GM18858 (cell line): Measurements from ENCODE around the gene RNF186.
"Not testable (repeated sequence)": the region's sequence is repeated elsewhere in the genome, so short reads cannot be mapped to it uniquely, and the experiment has no call there.

Experiments used
- ATAC-seq: cut with Tn5 transposase; IDR thresholded peaks from one replicate; pipeline ENCODE4 v1.9.1; 2021; ENCODE audit not compliant: unreplicated experiment

Gene RNF186, protein sequence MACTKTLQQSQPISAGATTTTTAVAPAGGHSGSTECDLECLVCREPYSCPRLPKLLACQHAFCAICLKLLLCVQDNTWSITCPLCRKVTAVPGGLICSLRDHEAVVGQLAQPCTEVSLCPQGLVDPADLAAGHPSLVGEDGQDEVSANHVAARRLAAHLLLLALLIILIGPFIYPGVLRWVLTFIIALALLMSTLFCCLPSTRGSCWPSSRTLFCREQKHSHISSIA

DNA sequence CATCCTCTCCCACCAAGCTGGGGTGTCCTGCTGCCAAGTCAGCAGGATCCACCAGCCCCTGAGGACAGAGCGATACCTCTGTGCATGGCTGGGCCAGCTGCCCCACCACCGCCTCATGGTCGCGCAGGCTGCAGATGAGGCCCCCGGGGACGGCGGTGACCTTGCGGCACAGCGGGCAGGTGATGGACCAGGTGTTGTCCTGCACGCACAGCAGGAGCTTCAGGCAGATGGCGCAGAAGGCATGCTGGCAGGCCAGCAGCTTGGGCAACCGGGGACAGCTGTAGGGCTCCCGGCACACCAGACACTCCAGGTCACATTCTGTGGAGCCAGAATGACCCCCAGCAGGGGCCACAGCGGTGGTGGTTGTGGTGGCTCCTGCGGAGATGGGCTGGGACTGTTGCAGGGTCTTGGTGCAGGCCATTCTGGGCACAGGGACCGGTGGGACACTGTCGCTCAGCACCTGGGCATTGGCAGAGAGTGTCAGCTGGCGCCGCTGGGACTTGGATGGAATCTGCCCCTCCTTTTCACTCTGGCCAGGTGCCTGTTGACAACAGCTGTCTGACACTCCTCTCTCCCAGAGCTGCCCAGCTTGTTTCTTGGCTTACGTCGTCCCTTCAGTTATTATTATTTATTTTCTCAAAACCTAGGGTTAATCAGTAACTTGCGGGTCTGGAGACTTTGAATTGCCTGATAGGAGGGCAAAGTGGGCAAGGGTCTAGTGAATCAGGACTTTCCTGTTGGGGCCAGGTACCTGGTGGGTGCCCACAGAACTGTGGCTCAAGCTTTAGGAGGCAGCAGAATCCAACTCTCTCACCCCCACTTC, at the start of gene RNF186:
Gene RNF186 (minus strand): TSS at position 603 of the 823 bp plus-strand sequence. CDS start 182 bp downstream, at position 421.
- ATAC-seq: no peak

- ATAC-seq: no peak
These were observed 49.6 kb upstream of the RNF186 start for GRCh38 chr1:19864570-19865160.

DNA sequence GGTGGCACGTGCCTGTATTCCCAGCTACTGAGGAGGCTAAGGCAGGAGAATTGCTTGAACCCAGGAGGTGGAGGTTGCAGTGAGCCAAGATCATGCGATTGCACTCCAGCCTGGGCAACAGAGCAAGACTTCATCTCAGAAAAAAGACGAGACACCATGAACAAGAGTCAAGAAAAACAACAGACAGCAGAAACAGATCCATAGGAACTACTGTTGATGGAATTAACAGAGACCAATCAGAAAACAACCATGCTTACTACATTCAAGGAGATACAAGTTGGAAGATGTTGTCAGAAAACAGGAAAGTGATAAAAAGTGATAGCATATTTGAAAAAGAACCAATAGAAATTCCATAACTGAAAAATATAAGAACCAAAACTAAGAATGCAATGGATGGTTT, 47.9 kb upstream of the RNF186 start:
- no peak for ATAC-seq

DNA sequence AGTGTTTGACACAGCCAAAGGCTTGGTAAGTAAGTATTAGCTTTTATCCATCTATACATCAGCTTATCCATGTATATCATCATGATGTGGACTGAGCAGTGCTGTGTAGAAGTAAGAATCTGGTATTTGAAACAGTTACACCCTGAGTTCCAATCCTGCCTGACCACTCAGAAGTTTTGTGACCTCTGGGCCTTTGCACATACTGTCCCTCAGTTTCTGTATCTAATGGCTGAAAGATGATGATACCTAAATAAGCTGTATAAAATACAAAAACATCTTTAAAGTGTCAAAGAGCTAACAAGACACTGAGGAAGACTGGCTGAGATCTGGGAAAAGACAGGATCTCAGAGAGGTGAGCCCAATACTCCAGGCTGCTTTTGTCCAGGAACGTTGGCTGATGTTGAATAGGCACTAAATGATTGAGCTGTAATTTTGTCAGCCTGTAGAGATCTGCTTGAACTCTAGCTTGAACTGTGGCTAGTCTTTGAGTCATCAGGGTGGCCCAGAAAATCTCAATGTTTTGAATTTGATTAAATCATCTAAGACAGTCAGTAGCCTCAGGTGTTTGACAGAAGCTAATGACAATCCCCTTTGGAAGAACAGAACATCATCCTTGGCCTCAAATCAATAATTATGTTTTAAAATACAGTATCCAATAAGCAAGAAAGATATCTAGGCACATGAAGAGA, 46.9 kb upstream of the RNF186 start:
- ATAC-seq: no peak

GRCh38 chr1:19861034-19861433, 46.0 kb upstream of the RNF186 start:
- ATAC-seq: no peak

DNA sequence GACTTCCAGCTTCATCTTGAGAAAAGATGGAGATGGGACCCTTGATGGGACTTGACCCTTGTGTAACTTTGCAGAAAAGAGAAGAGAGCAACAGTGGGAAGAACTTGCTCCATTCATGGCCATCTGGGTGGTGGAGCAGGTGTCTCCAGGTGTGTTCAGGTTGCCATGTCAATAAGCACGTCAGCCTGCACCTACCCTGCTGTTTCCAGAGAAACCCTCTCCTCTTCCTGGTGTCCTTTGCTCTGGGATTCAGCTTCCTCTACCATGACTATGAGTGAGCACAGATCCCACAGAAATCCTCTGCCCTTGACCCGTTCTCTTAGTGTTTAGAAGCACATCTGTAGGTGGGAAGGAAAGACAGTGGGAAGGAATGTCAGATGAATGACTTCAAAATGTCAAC, 45.3 kb upstream of the RNF186 start:
- ATAC-seq: no peak

GRCh38 chr1:19859876-19860275, 44.8 kb upstream of the RNF186 start:
- ATAC-seq: no peak

- no peak for ATAC-seq
These were observed 43.8 kb upstream of the RNF186 start for GRCh38 chr1:19858893-19859292.

DNA sequence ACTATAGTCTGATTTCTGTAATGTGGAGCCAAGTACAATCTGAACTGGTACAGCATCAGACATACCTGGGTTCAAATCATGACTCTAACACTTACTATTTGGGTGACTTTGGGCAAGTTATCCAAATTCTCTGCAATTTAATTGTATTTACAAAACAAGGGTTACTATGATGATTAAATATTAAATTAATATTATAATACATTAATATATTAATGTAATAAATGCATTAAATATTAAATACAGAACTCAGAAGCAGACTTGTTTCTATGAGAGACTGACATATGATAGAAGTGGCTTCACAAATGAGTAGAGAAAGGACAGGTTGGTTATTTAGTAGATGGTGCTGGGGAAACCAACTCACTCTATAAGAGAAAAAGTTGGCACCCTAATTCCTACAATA, 39.8 kb upstream of the RNF186 start:
- ATAC-seq: no peak

- ATAC-seq: no peak
These were observed 37.0 kb upstream of the RNF186 start for GRCh38 chr1:19852036-19852435.

DNA sequence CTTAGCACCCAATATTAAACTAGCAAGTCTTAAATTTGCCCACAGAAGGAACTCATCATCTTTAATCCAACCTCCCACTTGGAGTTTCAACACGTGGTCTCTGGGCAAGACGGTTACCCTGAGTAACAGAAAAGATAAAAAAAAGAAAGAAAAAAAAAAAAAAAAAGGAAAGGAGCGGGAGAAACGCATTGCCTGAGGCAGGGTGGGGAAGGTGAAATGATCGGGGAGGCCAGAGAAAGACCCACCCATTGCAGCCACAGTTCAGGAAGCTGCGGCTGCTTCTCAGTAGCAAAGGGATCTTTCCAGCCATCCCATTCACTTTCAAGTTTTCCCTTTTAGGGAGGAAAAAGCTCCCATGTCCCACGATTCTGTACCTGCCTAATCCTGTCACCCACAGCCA, 35.1 kb upstream of the RNF186 start:
- ATAC-seq: no peak

DNA sequence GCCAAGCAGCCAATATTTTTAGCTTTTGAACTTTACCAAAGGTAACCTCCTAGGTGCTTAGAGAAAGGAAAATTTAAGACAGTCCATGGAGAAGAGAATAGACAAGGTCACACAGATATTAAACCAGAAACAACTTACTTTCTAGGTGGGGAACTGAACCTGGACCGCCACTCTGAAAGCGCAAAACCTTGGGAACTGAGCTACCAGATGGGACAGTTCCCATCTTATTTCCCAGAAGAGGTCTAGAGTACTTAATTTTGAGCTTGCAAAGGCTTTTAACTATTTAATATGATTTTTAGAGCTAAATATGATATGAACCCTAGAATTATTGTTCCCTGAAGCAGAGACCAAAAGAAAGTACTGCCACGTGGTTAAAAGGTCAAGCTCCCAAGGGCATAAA, 34.2 kb upstream of the RNF186 start:
- not testable (repeated sequence) for ATAC-seq

- not testable (repeated sequence) for ATAC-seq
These were observed 32.3 kb upstream of the RNF186 start for GRCh38 chr1:19847334-19847733.

DNA sequence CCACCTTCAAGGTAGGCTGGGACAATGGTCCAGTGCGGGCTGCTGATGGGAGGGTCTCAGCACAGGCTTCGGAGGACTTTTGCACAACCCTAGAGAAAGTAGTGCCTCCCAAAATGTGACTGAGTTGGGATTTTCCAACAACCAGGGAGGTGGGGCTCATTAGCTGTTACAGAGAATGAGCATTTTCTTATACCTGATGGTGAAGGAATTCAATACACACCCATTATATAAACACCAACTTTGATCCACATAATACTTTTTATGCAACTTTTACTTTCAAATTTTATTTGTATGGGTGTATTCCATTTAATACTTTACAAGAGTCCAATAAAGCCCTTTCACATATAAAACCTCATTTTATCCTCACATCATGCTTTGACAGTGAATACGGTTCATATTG, 31.3 kb upstream of the RNF186 start:
- ATAC-seq: no peak

DNA sequence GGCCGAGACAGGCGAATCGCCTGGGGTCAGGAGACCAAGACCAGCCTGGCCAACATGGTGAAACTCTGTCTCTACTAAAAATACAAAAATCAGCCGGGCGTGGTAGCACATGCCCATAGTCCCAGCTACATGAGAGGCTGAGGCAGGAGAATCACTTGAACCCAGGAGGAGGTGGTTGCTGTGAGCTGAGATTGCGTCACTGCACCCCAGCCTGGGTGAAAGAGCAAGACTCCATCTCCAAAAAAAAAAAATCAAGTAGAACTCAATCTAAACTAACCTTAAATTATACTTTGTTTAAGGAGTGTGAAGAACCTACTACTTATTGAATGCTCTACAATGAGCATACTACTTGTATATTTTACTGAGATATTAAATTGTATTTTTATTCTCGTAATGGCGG, 30.5 kb upstream of the RNF186 start:
- no peak for ATAC-seq

DNA sequence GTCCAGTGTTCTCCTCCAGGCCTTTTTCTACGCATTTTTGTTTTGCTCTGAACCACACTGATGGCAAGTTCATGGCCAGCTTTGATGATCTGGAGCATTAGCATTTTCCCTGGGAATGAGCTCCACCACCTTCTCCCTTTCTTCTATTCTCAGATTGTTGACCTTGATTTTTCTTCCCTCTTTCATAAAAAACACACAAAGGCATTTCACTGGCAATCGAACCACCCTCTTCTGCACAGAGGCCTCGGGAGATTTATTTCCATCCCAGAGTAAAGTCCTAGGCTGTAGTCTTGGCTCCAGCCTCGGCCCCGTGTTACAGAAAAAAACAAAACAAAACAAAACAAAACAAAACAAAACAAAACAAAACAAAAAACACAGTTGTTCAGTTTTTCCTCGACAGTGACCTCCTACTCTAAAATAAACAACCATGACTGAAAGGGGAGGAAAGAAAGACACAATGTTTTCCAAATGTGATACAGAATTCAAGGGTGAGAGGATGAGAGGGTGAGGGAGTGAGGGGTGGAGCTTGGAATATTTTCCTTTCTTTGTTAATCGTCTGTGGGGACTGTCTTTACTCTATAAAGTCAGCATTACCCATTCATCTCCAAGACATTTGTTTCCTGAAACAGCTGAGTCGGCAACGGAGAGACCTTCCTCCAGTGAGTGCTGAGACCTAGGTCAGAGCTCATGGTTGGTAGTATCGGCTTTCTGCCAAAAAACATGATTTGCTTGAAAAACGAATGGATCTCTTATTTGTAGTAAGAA, 29.8 kb upstream of the RNF186 start:
- no peak for ATAC-seq

- ATAC-seq: no peak
These were observed 25.1 kb upstream of the RNF186 start for GRCh38 chr1:19840228-19840627.

DNA sequence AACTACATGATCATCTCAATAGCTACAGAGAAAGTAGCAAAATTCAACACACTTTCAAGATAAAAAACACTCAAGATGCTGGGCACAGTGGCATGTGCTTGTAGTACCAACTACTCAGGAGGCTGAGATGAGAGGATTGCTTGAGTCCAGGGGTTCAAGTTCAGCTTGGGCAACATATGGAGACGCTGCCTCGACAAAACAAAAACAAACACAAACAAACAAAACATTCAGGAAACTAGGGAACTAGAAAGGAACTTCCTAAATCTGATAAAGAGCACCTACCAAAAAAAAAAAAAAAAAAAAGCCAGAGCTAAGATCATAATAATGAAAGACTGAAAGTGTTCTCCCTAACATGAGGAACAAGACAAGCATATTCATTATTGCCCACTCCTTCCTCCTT, 22.8 kb upstream of the RNF186 start:
- ATAC-seq: no peak

GRCh38 chr1:19835578-19835977, 20.5 kb upstream of the RNF186 start:
- no peak for ATAC-seq

- no peak for ATAC-seq
These were observed 16.4 kb upstream of the RNF186 start for GRCh38 chr1:19831441-19831840.

DNA sequence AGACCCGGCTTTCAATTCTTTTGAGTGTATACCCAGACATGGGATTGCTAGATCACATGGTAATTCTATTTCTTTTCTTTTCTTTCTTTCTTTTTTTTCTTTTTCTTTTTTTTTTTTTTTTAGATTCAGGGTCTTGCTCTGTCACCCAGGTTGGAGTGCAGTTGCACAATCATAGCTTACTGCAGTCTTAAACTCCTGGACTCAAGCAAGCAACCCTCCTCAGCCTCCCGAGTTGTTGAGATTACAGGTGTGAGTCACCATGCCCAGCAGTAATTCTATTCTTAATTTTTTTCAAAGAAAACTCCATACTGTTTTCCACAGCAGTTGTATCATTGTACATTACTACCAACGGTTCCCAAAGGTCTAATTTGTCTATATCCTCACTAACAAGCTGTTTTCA, 13.5 kb upstream of the RNF186 start:
- ATAC-seq: no peak
